Endothelial cell of umbilical vein (primary cell): ENCODE measurements around the gene TXNRD3. TPM values are rescaled to one million over a fixed set of nuclear protein-coding genes. Genes with fewer than 3 reads are reported as not detected.

Experiments used
- BruUV-seq: library from RNA; stranded (reverse); fragments of 400-500 nt; replicated peaks from 2 replicates; lab custom pipeline; 2021; lab: Mats Ljungman, UMichigan
- CTCF ChIA-PET: fragments of 300-600, 350-600 bp; sonication (Branson Sonifier 250); formaldehyde crosslinking; loops from one replicate; lab custom pipeline; 2021; ENCODE audit warnings: antibody characterized with exemption, inconsistent platforms; lab: Charles Lee
- POLR2A ChIA-PET: fragments of 300-600, 350-600 bp; sonication (Branson Sonifier 250); formaldehyde crosslinking; loops from one replicate; lab custom pipeline; 2021; ENCODE audit warnings: antibody characterized with exemption, inconsistent platforms; lab: Charles Lee
- DNase-seq: peaks from one replicate; pipeline ENCODE4 v3.0.0-alpha.2; 2011; ENCODE audit warnings: low read depth, low spot score
- FAIRE-seq: peaks from 2 replicates; lab custom pipeline; 2011; peaks lifted over from hg19 to GRCh38; lab: Jason Lieb, UNC
- H2AFZ ChIP-seq: 2 replicates; pipeline ENCODE4 v1.6.0; 2012; ENCODE audit warnings: low read depth, low read length, control low read depth, inconsistent platforms
- H3K27ac ChIP-seq: 2 replicates; pipeline ENCODE4 v1.5.1; 2011; ENCODE audit warnings: low read depth, mild to moderate bottlenecking, control low read depth, low read length, moderate library complexity; ENCODE audit not compliant: insufficient read depth
- H3K27me3 ChIP-seq, 2 experiments: 2 replicates each; pipeline versions ENCODE4 v1.6.0 to v1.6.1; 2011; ENCODE audit warnings: low read length in 2 of 2, mixed read lengths in 1 of 2; ENCODE audit not compliant: control insufficient read depth in 2 of 2, insufficient read depth in 2 of 2
- H3K36me3 ChIP-seq, 2 experiments: 2 replicates in 1 of 2; 3 replicates in 1 of 2; pipeline ENCODE4 v1.5.1; 2011; ENCODE audit warnings: low read length in 2 of 2, mild to moderate bottlenecking in 1 of 2, moderate library complexity in 1 of 2; ENCODE audit not compliant: control insufficient read depth in 2 of 2, insufficient read depth in 2 of 2; ENCODE audit errors: extremely low read depth in 1 of 2
- H3K4me1 ChIP-seq: 3 replicates; pipeline ENCODE4 v1.5.1; 2011; ENCODE audit warnings: mild to moderate bottlenecking, low read length; ENCODE audit not compliant: control insufficient read depth, insufficient read depth; ENCODE audit errors: extremely low read depth
- H3K4me2 ChIP-seq: 2 replicates; pipeline ENCODE4 v1.6.1; 2011; ENCODE audit warnings: low read length, control low read depth, mixed read lengths; ENCODE audit not compliant: insufficient read depth
- H3K4me3 ChIP-seq, 3 experiments: fragments of 200-600 bp in 1 of 3; sonication (generic), shearing (Covaris generic) in 1 of 3; replicated peaks in 1 of 3; 2 replicates each; pipeline ENCODE4 v1.5.1; 2011 to 2016; ENCODE audit warnings: control low read depth in 3 of 3, low read length in 3 of 3, mild to moderate bottlenecking in 2 of 3, inconsistent platforms in 1 of 3, low read depth in 1 of 3, moderate library complexity in 1 of 3; ENCODE audit not compliant: insufficient read depth in 1 of 3
- H3K79me2 ChIP-seq: 2 replicates; pipeline ENCODE4 v1.6.0; 2012; ENCODE audit warnings: low read length, inconsistent platforms; ENCODE audit not compliant: control insufficient read depth, insufficient read depth
- H3K9ac ChIP-seq: replicated peaks from 2 replicates; pipeline ENCODE3; 2011; ENCODE audit warnings: low read length, control low read depth; ENCODE audit not compliant: insufficient read depth; ENCODE audit errors: extremely low read depth
- H3K9me1 ChIP-seq: replicated peaks from 3 replicates; pipeline ENCODE4 v1.6.0; 2011; ENCODE audit warnings: mild to moderate bottlenecking, low read length; ENCODE audit not compliant: control insufficient read depth, insufficient read depth; ENCODE audit errors: extremely low read depth
- H3K9me3 ChIP-seq: replicated peaks from 2 replicates; pipeline ENCODE4 v1.5.1; 2012; ENCODE audit warnings: low read length, inconsistent platforms; ENCODE audit not compliant: control insufficient read depth, insufficient read depth
- H4K20me1 ChIP-seq: replicated peaks from 2 replicates; pipeline ENCODE3; 2011; ENCODE audit warnings: mild to moderate bottlenecking, low read length; ENCODE audit not compliant: control insufficient read depth, insufficient read depth; ENCODE audit errors: extremely low read depth
- CTCF ChIP-seq, 2 donors: IDR thresholded peaks; 1 replicate in 1 of 2; 2 replicates in 1 of 2; pipeline ENCODE4 v1.5.1; 2011; ENCODE audit warnings: low read length in 2 of 2, mild to moderate bottlenecking in 2 of 2, moderate library complexity in 2 of 2, control low read depth in 1 of 2, inconsistent platforms in 1 of 2, low read depth in 1 of 2; ENCODE audit not compliant: insufficient read depth in 1 of 2; ENCODE audit errors: extremely low read depth in 1 of 2
- EZH2 ChIP-seq: IDR thresholded peaks from 2 replicates; pipeline ENCODE4 v1.6.1; 2012; ENCODE audit warnings: borderline replicate concordance, low read depth, mild to moderate bottlenecking, moderate library complexity, low read length, inconsistent platforms; ENCODE audit not compliant: severe bottlenecking
- FOS ChIP-seq: IDR thresholded peaks from 2 replicates; pipeline ENCODE4 v1.6.1; 2011; ENCODE audit warnings: mild to moderate bottlenecking, low read length, moderate library complexity, borderline replicate concordance; ENCODE audit not compliant: insufficient read depth
- GATA2 ChIP-seq: IDR thresholded peaks from 2 replicates; pipeline ENCODE4 v1.7.0; 2011; ENCODE audit warnings: low read depth, mild to moderate bottlenecking, moderate library complexity, mixed read lengths, low read length; ENCODE audit not compliant: insufficient read length, insufficient read depth
- JUN ChIP-seq: IDR thresholded peaks from 2 replicates; pipeline ENCODE4 v1.6.1; 2011; ENCODE audit warnings: borderline replicate concordance, low read depth; ENCODE audit not compliant: insufficient read length, insufficient read depth
- MAX ChIP-seq: IDR thresholded peaks from 2 replicates; pipeline ENCODE4 v1.6.1; 2011; ENCODE audit not compliant: insufficient read depth, insufficient read length
- MYC ChIP-seq: IDR thresholded peaks from one replicate; pipeline ENCODE4 v1.6.1; 2011; ENCODE audit warnings: mild to moderate bottlenecking, low read depth, low read length
- POLR2A ChIP-seq: IDR thresholded peaks from 2 replicates; pipeline ENCODE4 v1.6.1; 2012; ENCODE audit warnings: low read depth, mild to moderate bottlenecking, control low read depth, low read length
- POLR2AphosphoS5 ChIP-seq: IDR thresholded peaks from 2 replicates; pipeline ENCODE4 v1.6.1; 2012; ENCODE audit warnings: low read depth, mild to moderate bottlenecking, control low read depth, low read length, moderate library complexity; ENCODE audit not compliant: insufficient read depth
- dilution Hi-C: fragments of 300-500 bp; cut with MboI; formaldehyde crosslinking; loops from one replicate; pipeline ENCODE4 v1.15.0; 2019; ENCODE audit warnings: low sequenced_read_pairs; ENCODE audit not compliant: extremely low pct_ligation_motif_present
- intact Hi-C: fragments of 100-400 bp; cut with micrococcal nuclease; formaldehyde crosslinking; loops from one replicate; pipeline ENCODE4 v1.10.0; 2022
- polyA plus RNA-seq, 4 experiments: library from polyadenylated mRNA; depleted of rRNA in 3 of 4; stranded (reverse) in 3 of 4; unstranded in 1 of 4; fragments of >200 nt; gene quantifications; 2 replicates each; pipeline versions ENCODE4 v1.2.1 to v1.2.3, GENCODE V29; 2011 to 2012; ENCODE audit warnings: missing spikeins in 1 of 4
- total RNA-seq: library from RNA; stranded (reverse); gene quantifications from 2 replicates; pipeline ENCODE4 v1.2.3, GENCODE V29; 2021

TXNRD3 gene
- total and polyA plus RNA-seq, 2 donors (not counting 3 experiments of a cell fraction or from before 2014, with no cell fraction given) = 2.6 to 7.1 TPM

DNA sequence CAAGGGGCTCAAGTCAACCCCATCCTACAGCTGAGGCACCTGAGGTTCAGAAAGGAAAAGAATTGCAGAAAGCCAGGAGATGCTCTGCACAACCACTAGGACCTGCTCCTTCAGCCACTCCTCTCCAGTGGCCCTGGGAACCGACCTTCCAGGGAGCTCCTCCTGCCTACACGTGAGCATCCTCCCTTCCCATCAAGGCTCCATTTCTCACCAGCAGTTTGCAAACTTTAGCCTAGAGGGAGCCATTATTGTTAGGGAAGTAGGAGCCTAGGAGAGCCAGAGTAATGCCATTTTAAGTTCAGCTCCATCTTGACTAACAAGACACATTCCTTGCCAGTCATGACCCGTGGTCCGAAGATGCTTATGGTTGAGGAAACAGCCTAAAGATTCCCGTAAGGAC, 37.9 kb upstream of the TXNRD3 start:
- CTCF ChIA-PET = interaction anchor here (1.0 kb wide), 1 partner anchor 763 kb away, joined by 3 read pairs; no protein-coding TSS in a partner anchor
- Histone ChIP-seq H3K4me3 (no peak overlapping the region), H4K20me1 (no peaks in the 10 kb centered on the region), H3K79me2 (no peaks in the 10 kb centered on the region), H3K9me3 (no peaks in the 10 kb centered on the region), H3K4me1 (no peaks in the 10 kb centered on the region), H3K9me1 (no peaks in the 10 kb centered on the region), H3K27ac (no peak overlapping the region), H3K27me3 (peaks cover 14 to 16% of the 10 kb centered on the region in 2 experiments), H2AFZ (no peak overlapping the region), H3K36me3 (no peaks in the 10 kb centered on the region), H3K4me2 (no peak overlapping the region), H3K9ac (no peak overlapping the region)
- DNase-seq (no peak), FAIRE-seq (no peak)
- no TSS peak for BruUV-seq
- TF ChIP-seq EZH2 (no peak), POLR2A (no peak), POLR2AphosphoS5 (no peak), MYC (no peak), JUN (no peak), MAX (no peak), CTCF (IDR thresholded peaks at IDR 0.05; ENCODE audit: extremely low read depth in 1 of 2, insufficient read depth in 1 of 2, low read depth in 1 of 2, low read length in 2 of 2) (no peak), GATA2 (no peak), FOS (no peak)
- dilution Hi-C loops (no loop called here), intact Hi-C loops (no loop called here)
- POLR2A ChIA-PET = no interaction called here
